Measurements from ENCODE around the gene PLCE1. TPM values are rescaled to one million over a fixed set of nuclear protein-coding genes. Genes with fewer than 3 reads are reported as not detected.
"Not testable (repeated sequence)": the region's sequence is repeated elsewhere in the genome, so short reads cannot be mapped to it uniquely, and the experiment has no call there.

Gene PLCE1
- under 1 TPM; 0.04 to 0.07 TPM for total RNA-seq

DNA sequence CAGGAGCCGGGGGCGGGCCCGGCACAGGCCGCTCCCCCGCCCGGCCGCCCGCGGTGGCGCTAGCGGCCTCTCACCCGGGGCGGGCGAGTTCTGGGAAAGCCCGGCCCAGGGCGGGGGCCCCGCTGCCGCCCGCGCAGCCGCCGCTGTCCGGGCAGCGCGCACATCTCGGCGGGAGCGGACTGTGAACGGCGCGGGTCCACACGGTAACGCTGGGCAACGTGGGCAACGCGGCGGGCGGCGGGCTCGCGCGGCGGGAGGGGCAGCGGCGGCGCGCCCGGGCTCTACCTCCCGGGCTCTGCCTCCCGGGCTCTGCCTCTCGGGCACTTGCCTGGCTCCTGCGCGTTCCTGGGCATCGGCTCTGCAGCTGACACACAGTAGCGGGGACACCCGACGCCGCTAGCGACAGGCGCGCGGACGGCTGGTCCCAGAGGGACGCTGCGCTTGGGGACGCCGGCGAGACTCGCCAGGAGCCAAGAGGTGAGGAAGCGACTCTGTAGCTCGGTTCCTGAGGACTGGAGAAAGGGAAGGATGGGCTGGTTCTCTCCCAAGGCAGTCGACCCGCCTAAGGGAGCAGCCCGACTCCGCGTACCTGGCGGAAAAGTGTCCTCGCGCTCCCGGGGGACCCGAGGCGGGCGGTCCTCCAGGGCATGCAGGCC lies at the start of gene PLCE1:
TSS of gene PLCE1 (plus strand) at position 150 of the 656 bp plus-strand sequence. CDS start 37,116 bp downstream, outside the sequence.
- peaks cover 7 to 16% of the 10 kb centered on the region in 2 donors for H3K36me3 Mint-ChIP-seq
- H3K27ac Mint-ChIP-seq, result no peak within 1 kb of the TSS
- ATAC-seq, result peak; percentile 44 to 85
- peak in 1 of 2 donors; percentile 16 for DNase-seq (ENCODE audit: low spot score in 2 of 2)
- H3K9me3 Mint-ChIP-seq, result no peaks in the 10 kb centered on the region

DNA sequence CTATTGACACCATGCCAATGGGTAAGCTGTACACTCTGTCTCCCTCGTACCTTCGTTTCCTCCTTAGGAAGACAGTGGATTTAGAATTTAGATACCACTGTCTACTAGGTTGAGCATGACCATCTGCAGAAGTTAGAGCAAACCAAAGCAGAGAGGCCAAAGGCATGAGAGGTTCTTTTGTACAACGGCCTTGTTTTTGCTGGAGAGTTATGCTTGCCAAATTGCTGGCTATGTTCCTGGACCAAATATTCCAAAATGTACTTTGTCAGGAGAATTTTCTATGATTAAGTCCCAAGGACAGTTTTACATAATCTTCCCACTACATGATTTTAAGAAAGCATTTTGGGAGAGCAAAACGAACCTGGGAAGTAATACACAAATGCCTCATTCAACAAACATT lies 47.9 kb upstream of the PLCE1 start:
- ATAC-seq (no peak), DNase-seq (ENCODE audit: low spot score in 2 of 2) (no peak)
- H3K9me3 Mint-ChIP-seq, result no peaks in the 10 kb centered on the region
- no peak overlapping the region for H3K27ac Mint-ChIP-seq
- no peaks in the 10 kb centered on the region for H3K36me3 Mint-ChIP-seq

GRCh38 chr10:93947055-93947454 lies 46.7 kb upstream of the PLCE1 start:
- H3K27ac Mint-ChIP-seq, result no peak overlapping the region

DNA sequence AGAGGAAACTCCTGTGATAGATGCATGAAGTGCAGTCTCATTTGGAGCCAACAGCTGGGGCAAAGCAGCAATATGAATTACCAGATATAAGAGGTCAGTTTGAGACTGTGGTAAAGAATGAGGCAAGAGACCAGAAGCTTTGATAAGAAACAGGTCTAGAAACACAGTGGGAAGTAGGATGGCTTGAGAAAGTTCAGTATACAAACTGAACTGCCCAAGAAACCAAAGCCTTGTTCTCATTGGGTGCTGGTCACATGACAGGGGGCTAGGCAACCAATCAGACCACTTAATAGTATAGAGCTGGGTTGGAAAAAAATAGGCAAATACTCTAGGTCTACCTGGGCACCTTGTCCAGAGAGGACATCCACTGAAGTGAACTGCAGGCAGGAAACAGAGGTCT lies 46.2 kb upstream of the PLCE1 start:
- H3K36me3 Mint-ChIP-seq, result no peaks in the 10 kb centered on the region
- no peak for ATAC-seq
- no peaks in the 10 kb centered on the region for H3K9me3 Mint-ChIP-seq
- H3K27ac Mint-ChIP-seq, result no peak overlapping the region
- DNase-seq (ENCODE audit: low spot score in 2 of 2), result no peak

More at GRCh38 chr10:93947055-93947454, 46.7 kb upstream of the PLCE1 start:
- ATAC-seq (no peak), DNase-seq (ENCODE audit: low spot score in 2 of 2) (no peak)
- Mint-ChIP-seq H3K36me3 (no peaks in the 10 kb centered on the region), H3K9me3 (no peaks in the 10 kb centered on the region)

- no peak overlapping the region for H3K27ac Mint-ChIP-seq
- no peaks in the 10 kb centered on the region for H3K36me3 Mint-ChIP-seq
- H3K9me3 Mint-ChIP-seq, result no peaks in the 10 kb centered on the region
- DNase-seq (ENCODE audit: low spot score in 2 of 2), result no peak
- no peak for ATAC-seq
Observed at GRCh38 chr10:93951905-93952304, 41.8 kb upstream of the PLCE1 start.

DNA sequence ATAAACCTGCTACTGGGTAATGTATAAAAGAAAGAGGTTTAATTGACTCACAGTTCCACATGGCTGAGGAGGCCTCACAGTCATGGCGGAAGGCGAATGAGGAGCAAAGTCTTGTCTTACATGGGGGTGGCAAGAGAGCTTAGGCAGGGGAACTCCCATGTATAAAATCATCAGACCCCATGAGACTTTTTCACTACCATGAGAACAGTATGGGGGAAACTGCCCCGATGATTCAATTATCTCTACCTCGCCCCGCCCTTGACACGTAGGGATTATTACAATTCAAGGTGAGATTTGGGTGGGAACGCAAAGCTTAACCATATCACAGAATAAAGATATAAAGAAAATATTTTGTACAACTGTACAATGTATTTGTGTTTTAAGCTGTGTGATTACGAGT lies 39.4 kb upstream of the PLCE1 start:
- Mint-ChIP-seq H3K9me3 (no peaks in the 10 kb centered on the region), H3K36me3 (peaks cover 0 to 7% of the 10 kb centered on the region in 2 donors), H3K27ac (no peak overlapping the region)
- ATAC-seq (no peak), DNase-seq (ENCODE audit: low spot score in 2 of 2) (no peak)

GRCh38 chr10:93954726-93955363 lies 38.9 kb upstream of the PLCE1 start:
- Mint-ChIP-seq H3K9me3 (no peaks in the 10 kb centered on the region), H3K27ac (no peak overlapping the region), H3K36me3 (peaks cover 0 to 12% of the 10 kb centered on the region in 2 donors)
- ATAC-seq, result no peak
- DNase-seq (ENCODE audit: low spot score in 2 of 2), result no peak

GRCh38 chr10:93958834-93959233 lies 34.9 kb upstream of the PLCE1 start:
- DNase-seq (ENCODE audit: low spot score in 2 of 2) (no peak), ATAC-seq (no peak)
- Mint-ChIP-seq H3K36me3 (peaks cover 0 to 12% of the 10 kb centered on the region in 2 donors), H3K27ac (no peak overlapping the region), H3K9me3 (no peaks in the 10 kb centered on the region)

DNA sequence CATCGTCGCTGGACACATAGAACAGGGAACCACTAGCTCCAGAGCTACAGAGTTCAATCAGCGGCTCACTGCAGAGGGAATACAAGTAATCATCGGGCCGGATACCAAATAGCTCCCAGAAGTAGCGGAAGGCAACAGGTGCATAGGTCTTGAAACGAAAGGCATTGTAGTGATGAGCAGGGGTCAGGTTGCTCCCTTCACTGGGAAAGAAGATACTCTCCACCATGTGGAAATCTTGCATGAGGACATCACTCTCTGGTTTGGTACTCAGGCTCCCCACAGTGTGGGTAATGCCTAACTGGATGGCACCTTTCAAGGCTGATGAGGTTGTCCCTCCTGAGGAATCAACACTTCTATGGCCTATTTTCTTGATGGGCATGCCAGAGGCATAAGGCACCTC lies 32.7 kb upstream of the PLCE1 start:
- peaks cover 0 to 12% of the 10 kb centered on the region in 2 donors for H3K36me3 Mint-ChIP-seq
- not testable (repeated sequence) for H3K9me3 Mint-ChIP-seq; DNase-seq (ENCODE audit: low spot score in 2 of 2); H3K27ac Mint-ChIP-seq; ATAC-seq

GRCh38 chr10:93962973-93963372 lies 30.8 kb upstream of the PLCE1 start:
- Mint-ChIP-seq H3K36me3 (peaks cover 0 to 12% of the 10 kb centered on the region in 2 donors), H3K27ac (no peak overlapping the region), H3K9me3 (no peaks in the 10 kb centered on the region)
- DNase-seq (ENCODE audit: low spot score in 2 of 2) (no peak), ATAC-seq (no peak)

DNA sequence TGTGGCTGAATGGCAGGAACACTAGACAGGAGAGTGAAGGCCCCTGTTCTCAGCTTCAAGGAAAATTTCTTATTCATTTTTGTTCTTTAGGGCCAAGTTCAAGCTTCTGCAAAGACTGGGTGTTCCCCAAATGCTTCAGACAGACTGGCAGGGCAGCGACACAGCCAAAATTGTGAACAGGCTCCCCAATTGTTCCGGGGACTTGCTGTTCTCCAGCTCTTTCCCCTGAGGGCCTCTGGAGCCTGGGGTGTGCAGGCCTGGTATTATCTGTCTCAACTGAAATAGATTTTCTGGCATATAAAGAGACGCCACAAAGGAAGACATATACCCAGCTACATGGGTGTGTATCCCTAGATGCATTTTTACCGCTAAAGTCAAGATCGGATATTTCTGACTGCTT lies 30.3 kb upstream of the PLCE1 start:
- no peaks in the 10 kb centered on the region for H3K9me3 Mint-ChIP-seq
- ATAC-seq, result no peak

DNA sequence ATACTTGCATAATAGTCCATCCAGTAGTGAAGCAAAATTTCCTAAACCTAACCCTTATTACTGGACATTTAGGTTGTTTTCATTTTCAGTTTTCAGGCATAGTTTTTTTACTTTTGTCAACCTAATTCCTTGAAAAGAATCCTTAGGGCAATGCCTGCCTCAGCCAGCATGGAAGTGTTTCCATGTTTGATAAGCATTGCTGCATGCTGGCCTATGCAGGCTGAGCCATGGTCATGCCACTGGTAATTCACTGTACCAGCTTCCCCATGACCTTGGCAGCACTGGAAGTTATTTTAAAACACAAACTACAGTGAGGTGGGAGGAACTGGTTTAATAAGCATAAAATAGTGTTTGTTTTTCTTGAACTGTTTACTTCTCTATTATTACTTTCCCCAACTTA lies 27.8 kb upstream of the PLCE1 start:
- H3K9me3 Mint-ChIP-seq, result no peaks in the 10 kb centered on the region
- DNase-seq (ENCODE audit: low spot score in 2 of 2), result no peak

More for the DNA sequence above, 30.3 kb upstream of the PLCE1 start:
- no peak for DNase-seq (ENCODE audit: low spot score in 2 of 2)
- peaks cover 0 to 12% of the 10 kb centered on the region in 2 donors for H3K36me3 Mint-ChIP-seq
- H3K27ac Mint-ChIP-seq, result no peak overlapping the region

GRCh38 chr10:93967756-93968155 lies 26.0 kb upstream of the PLCE1 start:
- DNase-seq (ENCODE audit: low spot score in 2 of 2) (no peak), ATAC-seq (no peak)
- no peaks in the 10 kb centered on the region for H3K9me3 Mint-ChIP-seq
- no peak overlapping the region for H3K27ac Mint-ChIP-seq
- H3K36me3 Mint-ChIP-seq, result peaks cover 0 to 4% of the 10 kb centered on the region in 2 donors

More for the DNA sequence above, 27.8 kb upstream of the PLCE1 start:
- Mint-ChIP-seq H3K36me3 (peaks cover 0 to 4% of the 10 kb centered on the region in 2 donors), H3K27ac (no peak overlapping the region)
- no peak for ATAC-seq

- DNase-seq (ENCODE audit: low spot score in 2 of 2) (no peak), ATAC-seq (no peak)
- Mint-ChIP-seq H3K27ac (no peak overlapping the region), H3K36me3 (peaks cover 0 to 4% of the 10 kb centered on the region in 2 donors), H3K9me3 (no peaks in the 10 kb centered on the region)
Observed at GRCh38 chr10:93968540-93968945, 25.2 kb upstream of the PLCE1 start.

GRCh38 chr10:93970433-93971010 lies 23.2 kb upstream of the PLCE1 start:
- not testable (repeated sequence) for DNase-seq (ENCODE audit: low spot score in 2 of 2); H3K36me3 Mint-ChIP-seq; H3K9me3 Mint-ChIP-seq; ATAC-seq; H3K27ac Mint-ChIP-seq

DNA sequence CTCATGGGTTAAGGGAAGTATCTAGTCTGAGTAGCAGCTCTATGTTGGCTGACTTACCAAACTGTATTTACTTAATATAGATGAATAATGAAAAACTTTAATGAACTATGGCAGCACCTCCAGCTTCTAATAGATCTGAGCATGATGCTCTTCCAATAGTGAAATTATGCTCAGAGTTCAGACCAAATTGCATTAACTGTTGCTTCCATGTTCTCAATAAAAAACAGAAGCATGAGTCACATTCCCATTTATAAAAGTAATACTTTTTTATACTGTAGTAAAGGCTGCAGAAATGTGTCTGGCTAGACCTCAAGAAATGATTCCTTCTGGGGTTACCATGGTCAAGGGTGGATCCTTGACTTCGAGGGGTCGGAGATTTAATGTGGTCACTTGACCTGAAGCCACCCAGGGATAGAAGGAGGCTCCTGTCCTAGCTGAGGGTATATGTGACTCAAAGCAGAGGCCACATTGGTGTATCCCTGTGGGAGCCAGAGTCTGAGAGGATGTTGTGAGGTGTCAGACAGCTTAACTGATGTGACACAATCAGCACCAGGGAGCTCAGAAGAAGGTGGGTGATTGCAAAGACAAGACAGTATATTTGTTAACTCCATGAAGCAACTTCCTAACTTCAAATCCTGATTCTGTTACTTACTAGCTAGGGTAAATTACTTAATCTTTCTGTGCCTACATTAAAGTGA lies 19.8 kb upstream of the PLCE1 start:
- no peaks in the 10 kb centered on the region for H3K36me3 Mint-ChIP-seq
- no peak for ATAC-seq
- DNase-seq (ENCODE audit: low spot score in 2 of 2), result no peak
- H3K27ac Mint-ChIP-seq, result no peak overlapping the region
- no peaks in the 10 kb centered on the region for H3K9me3 Mint-ChIP-seq

DNA sequence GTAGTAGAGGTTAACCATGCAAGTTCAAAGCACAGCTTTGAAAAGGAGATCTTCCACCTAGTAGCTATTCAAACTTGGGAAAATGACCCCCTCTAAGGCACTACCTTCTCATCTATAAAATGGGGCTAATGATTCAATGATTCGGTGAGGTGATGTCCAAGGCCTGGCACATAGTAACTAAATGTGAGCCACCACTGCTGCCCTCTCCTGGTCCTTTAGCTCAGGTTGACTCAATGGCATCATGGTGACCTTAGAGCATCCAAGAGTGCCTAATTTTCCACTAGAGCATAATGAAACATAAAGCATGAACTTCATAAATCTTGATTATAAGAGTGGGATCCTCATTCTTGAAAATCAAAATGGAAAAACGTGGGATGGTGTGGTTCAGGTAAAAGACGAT lies 16.3 kb upstream of the PLCE1 start:
- ATAC-seq (no peak), DNase-seq (ENCODE audit: low spot score in 2 of 2) (no peak)
- no peaks in the 10 kb centered on the region for H3K9me3 Mint-ChIP-seq
- no peak overlapping the region for H3K27ac Mint-ChIP-seq
- no peaks in the 10 kb centered on the region for H3K36me3 Mint-ChIP-seq
